Measurements from ENCODE around the gene DNAJC4. TPM values are rescaled to one million over a fixed set of nuclear protein-coding genes. Genes with fewer than 3 reads are reported as not detected.

Gene DNAJC4
- total RNA-seq, 1 experiment from 2014 or later: 26.0 TPM

- TF ChIP-seq PRDM15 (CRISPR knock-in tag; IDR thresholded peaks at IDR 0.05) (no peak), HMGA2 (CRISPR knock-in tag; IDR thresholded peaks at IDR 0.05) (no peak), USF1 (CRISPR knock-in tag; IDR thresholded peaks at IDR 0.05) (peak; percentile 97), OVOL2 (CRISPR knock-in tag; IDR thresholded peaks at IDR 0.05; ENCODE audit: borderline replicate concordance) (no peak), TEAD4 (CRISPR knock-in tag; IDR thresholded peaks at IDR 0.05) (no peak), ATF1 (CRISPR knock-in tag; IDR thresholded peaks at IDR 0.05) (no peak), ZNF219 (CRISPR knock-in tag; IDR thresholded peaks at IDR 0.05; ENCODE audit: borderline replicate concordance) (no peak)
Measured at GRCh38 chr11:64181506-64182411, 48.6 kb upstream of the DNAJC4 start (continued).

GRCh38 chr11:64183890-64184289, 46.5 kb upstream of the DNAJC4 start:
- H3K27ac Mint-ChIP-seq: no peak overlapping the region
- peaks cover 36% of the 10 kb centered on the region for H3K4me1 Mint-ChIP-seq
- peak overlapping the region; percentile 93; the same call in 1 of the 2 replicates for H3K4me3 Mint-ChIP-seq
- TF ChIP-seq NR2C2 (CRISPR knock-in tag; IDR thresholded peaks at IDR 0.05): no peak
- DNase-seq (ENCODE audit: low spot score): no peak
- ChIA-PET CTCF (interaction anchor here (0.6 to 3.1 kb wide), 6 partner anchors 21 to 183 kb away, joined by 3 to 23 read pairs (median 10); partner anchors contain the start of gene FKBP2), POLR2A (interaction anchor here (0.6 to 2.3 kb wide), 2 partner anchors 133 to 913 kb away, joined by 6 to 7 read pairs; partner anchors contain the start of genes PRDX5 and TRMT112)
- no peaks in the 10 kb centered on the region for H3K9me3 Mint-ChIP-seq
- H3K27me3 Mint-ChIP-seq (ENCODE audit: low read depth): no peaks in the 10 kb centered on the region
- peaks cover 20% of the 10 kb centered on the region for H3K36me3 Mint-ChIP-seq
- no peak for ATAC-seq

GRCh38 chr11:64185175-64185692, 45.1 kb upstream of the DNAJC4 start:
- POLR2A ChIA-PET: interaction anchor here (0.6 to 2.3 kb wide), 18 partner anchors 11 to 268 kb away, joined by 3 to 11 read pairs (median 4); partner anchors contain the start of genes DNAJC4, FKBP2, MACROD1 and PRDX5
- H3K27ac Mint-ChIP-seq: peak overlapping the region; percentile 96
- ATAC-seq (peak; percentile 1), DNase-seq (ENCODE audit: low spot score) (no peak)
- peaks cover 13% of the 10 kb centered on the region for H3K36me3 Mint-ChIP-seq
- H3K27me3 Mint-ChIP-seq (ENCODE audit: low read depth): no peaks in the 10 kb centered on the region
- CTCF ChIA-PET: interaction anchor here (0.6 to 3.1 kb wide), 30 partner anchors 10 to 347 kb away, joined by 3 to 23 read pairs (median 4); partner anchors contain the start of genes ESRRA, FERMT3, FKBP2 and MACROD1
- H3K4me1 Mint-ChIP-seq: peaks cover 41% of the 10 kb centered on the region
- H3K9me3 Mint-ChIP-seq: no peaks in the 10 kb centered on the region
- H3K4me3 Mint-ChIP-seq: peak overlapping the region; percentile 93
- TF ChIP-seq KAT7 (CRISPR knock-in tag; IDR thresholded peaks at IDR 0.05; ENCODE audit: borderline replicate concordance) (peak; percentile 91; the same call in 1 of the 2 replicates), RELA (CRISPR knock-in tag; IDR thresholded peaks at IDR 0.05; ENCODE audit: borderline replicate concordance) (peak; percentile 92; the same call in 1 of the 2 replicates), E2F4 (CRISPR knock-in tag; IDR thresholded peaks at IDR 0.05; ENCODE audit: borderline replicate concordance, low read depth) (0 out of 2 replicates have a peak, but pooled peaks have one; percentile 55), ZBTB43 (CRISPR knock-in tag; IDR thresholded peaks at IDR 0.05) (peak; percentile 97), NFATC4 (CRISPR knock-in tag; IDR thresholded peaks at IDR 0.05) (no peak), ZNF281 (CRISPR knock-in tag; IDR thresholded peaks at IDR 0.05) (peak; percentile 80; the same call in 1 of the 2 replicates), ZMAT4 (CRISPR knock-in tag; IDR thresholded peaks at IDR 0.05) (no peak), ZNF232 (CRISPR knock-in tag; IDR thresholded peaks at IDR 0.05) (peak; percentile 92; the same call in 1 of the 2 replicates), IRF2 (CRISPR knock-in tag; IDR thresholded peaks at IDR 0.05; ENCODE audit: borderline replicate concordance, low read depth) (peak; percentile 90; the same call in 1 of the 2 replicates), MXD4 (CRISPR knock-in tag; IDR thresholded peaks at IDR 0.05; ENCODE audit: borderline replicate concordance) (no peak), TEAD1 (CRISPR knock-in tag; IDR thresholded peaks at IDR 0.05) (peak; percentile 83; the same call in 1 of the 2 replicates), ZNF138 (CRISPR knock-in tag; conservative IDR thresholded peaks at IDR 0.05) (peak; percentile 69; the same call in 1 of the 2 replicates)

Measured in WTC11 (cell line).